Measurements from ENCODE around the gene ARL6IP1. TPM values are rescaled to one million over a fixed set of nuclear protein-coding genes. Genes with fewer than 3 reads are reported as not detected.

ARL6IP1 gene
- total and polyA plus RNA-seq, 2 of the 13 experiments (the other 11 are each of a cell fraction or from before 2014, with no cell fraction given), result 263 to 373 TPM

GRCh38 chr16:18789850-18790706, 11.3 kb downstream of the ARL6IP1 start, which contains the start of gene RPS15A (continued):
- TF ChIP-seq DNMT1 (CRISPR knock-in tag; IDR thresholded peaks at IDR 0.05), result no peak; the same call in 1 of the 2 replicates
- peak; percentile 100 for TF ChIP-seq ZNF446 (CRISPR knock-in tag; IDR thresholded peaks at IDR 0.05)
- TF ChIP-seq ZSCAN22 (CRISPR knock-in tag; IDR thresholded peaks at IDR 0.05), result no peak
- TF ChIP-seq SRSF9 (IDR thresholded peaks at IDR 0.05; ENCODE audit: borderline replicate concordance, insufficient read depth, low read depth, low read length, poor library complexity, severe bottlenecking), result no peak
- TF ChIP-seq NRL (CRISPR knock-in tag; IDR thresholded peaks at IDR 0.05; ENCODE audit: borderline replicate concordance), result peak; percentile 100
- TF ChIP-seq HNF4A (CRISPR knock-in tag; IDR thresholded peaks at IDR 0.05), result peak; percentile 12
- TF ChIP-seq DMAP1 (CRISPR knock-in tag; IDR thresholded peaks at IDR 0.05), result peak; percentile 100
- peak; percentile 97 for TF ChIP-seq IRX3 (CRISPR knock-in tag; IDR thresholded peaks at IDR 0.05; ENCODE audit: borderline replicate concordance, low read depth)
- TF ChIP-seq, protein P1, sequence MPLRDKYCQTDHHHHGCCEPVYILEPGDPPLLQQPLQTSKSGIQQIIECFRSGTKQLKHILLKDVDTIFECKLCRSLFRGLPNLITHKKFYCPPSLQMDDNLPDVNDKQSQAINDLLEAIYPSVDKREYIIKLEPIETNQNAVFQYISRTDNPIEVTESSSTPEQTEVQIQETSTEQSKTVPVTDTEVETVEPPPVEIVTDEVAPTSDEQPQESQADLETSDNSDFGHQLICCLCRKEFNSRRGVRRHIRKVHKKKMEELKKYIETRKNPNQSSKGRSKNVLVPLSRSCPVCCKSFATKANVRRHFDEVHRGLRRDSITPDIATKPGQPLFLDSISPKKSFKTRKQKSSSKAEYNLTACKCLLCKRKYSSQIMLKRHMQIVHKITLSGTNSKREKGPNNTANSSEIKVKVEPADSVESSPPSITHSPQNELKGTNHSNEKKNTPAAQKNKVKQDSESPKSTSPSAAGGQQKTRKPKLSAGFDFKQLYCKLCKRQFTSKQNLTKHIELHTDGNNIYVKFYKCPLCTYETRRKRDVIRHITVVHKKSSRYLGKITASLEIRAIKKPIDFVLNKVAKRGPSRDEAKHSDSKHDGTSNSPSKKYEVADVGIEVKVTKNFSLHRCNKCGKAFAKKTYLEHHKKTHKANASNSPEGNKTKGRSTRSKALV (CRISPR knock-in tag; IDR thresholded peaks at IDR 0.05), result peak; percentile 88
- TF ChIP-seq ZNF790 (CRISPR knock-in tag; IDR thresholded peaks at IDR 0.05; ENCODE audit: borderline replicate concordance), result peak; percentile 99
- no peak for TF ChIP-seq SMC3 (IDR thresholded peaks at IDR 0.05; ENCODE audit: low read length)
- peak; percentile 98 for TF ChIP-seq ZNF274 (CRISPR knock-in tag; IDR thresholded peaks at IDR 0.05)
- TF ChIP-seq, protein P2, sequence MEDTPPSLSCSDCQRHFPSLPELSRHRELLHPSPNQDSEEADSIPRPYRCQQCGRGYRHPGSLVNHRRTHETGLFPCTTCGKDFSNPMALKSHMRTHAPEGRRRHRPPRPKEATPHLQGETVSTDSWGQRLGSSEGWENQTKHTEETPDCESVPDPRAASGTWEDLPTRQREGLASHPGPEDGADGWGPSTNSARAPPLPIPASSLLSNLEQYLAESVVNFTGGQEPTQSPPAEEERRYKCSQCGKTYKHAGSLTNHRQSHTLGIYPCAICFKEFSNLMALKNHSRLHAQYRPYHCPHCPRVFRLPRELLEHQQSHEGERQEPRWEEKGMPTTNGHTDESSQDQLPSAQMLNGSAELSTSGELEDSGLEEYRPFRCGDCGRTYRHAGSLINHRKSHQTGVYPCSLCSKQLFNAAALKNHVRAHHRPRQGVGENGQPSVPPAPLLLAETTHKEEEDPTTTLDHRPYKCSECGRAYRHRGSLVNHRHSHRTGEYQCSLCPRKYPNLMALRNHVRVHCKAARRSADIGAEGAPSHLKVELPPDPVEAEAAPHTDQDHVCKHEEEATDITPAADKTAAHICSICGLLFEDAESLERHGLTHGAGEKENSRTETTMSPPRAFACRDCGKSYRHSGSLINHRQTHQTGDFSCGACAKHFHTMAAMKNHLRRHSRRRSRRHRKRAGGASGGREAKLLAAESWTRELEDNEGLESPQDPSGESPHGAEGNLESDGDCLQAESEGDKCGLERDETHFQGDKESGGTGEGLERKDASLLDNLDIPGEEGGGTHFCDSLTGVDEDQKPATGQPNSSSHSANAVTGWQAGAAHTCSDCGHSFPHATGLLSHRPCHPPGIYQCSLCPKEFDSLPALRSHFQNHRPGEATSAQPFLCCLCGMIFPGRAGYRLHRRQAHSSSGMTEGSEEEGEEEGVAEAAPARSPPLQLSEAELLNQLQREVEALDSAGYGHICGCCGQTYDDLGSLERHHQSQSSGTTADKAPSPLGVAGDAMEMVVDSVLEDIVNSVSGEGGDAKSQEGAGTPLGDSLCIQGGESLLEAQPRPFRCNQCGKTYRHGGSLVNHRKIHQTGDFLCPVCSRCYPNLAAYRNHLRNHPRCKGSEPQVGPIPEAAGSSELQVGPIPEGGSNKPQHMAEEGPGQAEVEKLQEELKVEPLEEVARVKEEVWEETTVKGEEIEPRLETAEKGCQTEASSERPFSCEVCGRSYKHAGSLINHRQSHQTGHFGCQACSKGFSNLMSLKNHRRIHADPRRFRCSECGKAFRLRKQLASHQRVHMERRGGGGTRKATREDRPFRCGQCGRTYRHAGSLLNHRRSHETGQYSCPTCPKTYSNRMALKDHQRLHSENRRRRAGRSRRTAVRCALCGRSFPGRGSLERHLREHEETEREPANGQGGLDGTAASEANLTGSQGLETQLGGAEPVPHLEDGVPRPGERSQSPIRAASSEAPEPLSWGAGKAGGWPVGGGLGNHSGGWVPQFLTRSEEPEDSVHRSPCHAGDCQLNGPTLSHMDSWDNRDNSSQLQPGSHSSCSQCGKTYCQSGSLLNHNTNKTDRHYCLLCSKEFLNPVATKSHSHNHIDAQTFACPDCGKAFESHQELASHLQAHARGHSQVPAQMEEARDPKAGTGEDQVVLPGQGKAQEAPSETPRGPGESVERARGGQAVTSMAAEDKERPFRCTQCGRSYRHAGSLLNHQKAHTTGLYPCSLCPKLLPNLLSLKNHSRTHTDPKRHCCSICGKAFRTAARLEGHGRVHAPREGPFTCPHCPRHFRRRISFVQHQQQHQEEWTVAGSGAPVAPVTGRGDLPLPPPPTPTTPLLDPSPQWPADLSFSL (CRISPR knock-in tag; IDR thresholded peaks at IDR 0.05), result peak; percentile 74; the same call in 1 of the 2 replicates
- peak; percentile 92 for TF ChIP-seq ZNF343 (CRISPR knock-in tag; IDR thresholded peaks at IDR 0.05)
- peak; percentile 93 for TF ChIP-seq MYNN (CRISPR knock-in tag; IDR thresholded peaks at IDR 0.05; ENCODE audit: low read depth)
- no peak for TF ChIP-seq HNRNPH1 (optimal IDR thresholded peaks at IDR 0.05; ENCODE audit: low read depth, low read length)
- TF ChIP-seq NFIC (IDR thresholded peaks at IDR 0.05; ENCODE audit: low read length), result peak; percentile 40; the same call in 1 of the 2 replicates
- TF ChIP-seq ZNF547 (CRISPR knock-in tag; IDR thresholded peaks at IDR 0.05), result peak; percentile 98
- peak; percentile 97 for TF ChIP-seq ZNF772 (CRISPR knock-in tag; IDR thresholded peaks at IDR 0.05)
- TF ChIP-seq, protein P3, sequence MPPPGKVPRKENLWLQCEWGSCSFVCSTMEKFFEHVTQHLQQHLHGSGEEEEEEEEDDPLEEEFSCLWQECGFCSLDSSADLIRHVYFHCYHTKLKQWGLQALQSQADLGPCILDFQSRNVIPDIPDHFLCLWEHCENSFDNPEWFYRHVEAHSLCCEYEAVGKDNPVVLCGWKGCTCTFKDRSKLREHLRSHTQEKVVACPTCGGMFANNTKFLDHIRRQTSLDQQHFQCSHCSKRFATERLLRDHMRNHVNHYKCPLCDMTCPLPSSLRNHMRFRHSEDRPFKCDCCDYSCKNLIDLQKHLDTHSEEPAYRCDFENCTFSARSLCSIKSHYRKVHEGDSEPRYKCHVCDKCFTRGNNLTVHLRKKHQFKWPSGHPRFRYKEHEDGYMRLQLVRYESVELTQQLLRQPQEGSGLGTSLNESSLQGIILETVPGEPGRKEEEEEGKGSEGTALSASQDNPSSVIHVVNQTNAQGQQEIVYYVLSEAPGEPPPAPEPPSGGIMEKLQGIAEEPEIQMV (CRISPR knock-in tag; IDR thresholded peaks at IDR 0.05; ENCODE audit: low read depth), result peak; percentile 95
